Measurements from ENCODE around the gene EEA1. TPM values are rescaled to one million over a fixed set of nuclear protein-coding genes. Genes with fewer than 3 reads are reported as not detected.

EEA1 gene
- total and polyA plus RNA-seq, 4 donors, result 5.3 to 56.7 (median 24.6) TPM

DNA sequence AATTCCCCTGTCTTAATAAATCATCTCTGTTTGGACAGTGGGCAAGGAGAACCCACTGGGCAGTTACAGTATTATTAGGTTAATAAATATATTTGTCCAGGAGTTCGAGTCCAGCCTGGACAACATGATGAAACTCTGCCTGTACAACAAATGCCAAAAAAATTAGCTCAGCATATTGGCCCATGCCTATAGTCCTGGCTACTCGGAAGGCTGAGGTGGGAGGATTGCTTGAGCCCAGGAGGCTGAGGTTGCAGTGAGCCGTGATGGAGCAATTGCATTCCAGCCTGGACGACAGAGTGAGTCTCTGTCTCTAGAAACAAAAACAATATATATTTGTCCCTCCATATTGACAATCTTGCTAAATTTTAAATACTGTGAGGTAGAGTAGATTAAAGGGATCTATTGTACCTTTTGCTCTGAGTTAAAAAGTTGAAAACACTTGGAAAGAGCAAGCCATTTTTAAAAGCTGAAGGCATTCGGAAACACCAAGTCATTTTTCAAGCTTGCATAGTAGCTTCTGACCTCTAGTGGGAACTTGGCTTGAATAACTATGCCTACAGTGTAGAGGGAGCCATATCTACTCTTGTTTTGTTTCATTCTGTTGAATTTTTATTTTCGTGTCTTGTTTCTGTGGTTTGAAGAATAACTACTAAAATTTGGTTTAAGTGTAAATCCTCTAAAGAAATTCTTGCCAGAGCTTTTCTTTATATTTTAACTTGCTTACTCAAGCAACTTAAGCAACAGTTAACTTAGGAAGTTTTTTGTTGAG is 14.6 kb upstream of the EEA1 start:
- DNase-seq (no peak), ATAC-seq (ENCODE audit: low FRiP score) (no peak)
- no peaks in the 10 kb centered on the region for H3K9me3 ChIP-seq (ENCODE audit: control insufficient read depth, low read length)
- intact Hi-C loops (cut with DNase I), result no loop called here
- H3K27me3 ChIP-seq (ENCODE audit: control insufficient read depth in 1 of 2, insufficient read depth in 2 of 2, low read length in 1 of 2), result no peaks in the 10 kb centered on the region
- H3K4me3 ChIP-seq (ENCODE audit: low read length in 2 of 2), result no peak overlapping the region
- H3K27ac ChIP-seq (ENCODE audit: low read depth in 1 of 2, low read length in 2 of 2), result no peak overlapping the region
- WGBS, 2 donors, result 36 to 43% methylated on average over 6 of the region's 6 CpGs
- H3K36me3 ChIP-seq (ENCODE audit: control insufficient read depth in 1 of 2, insufficient read depth in 2 of 2, low read length in 1 of 2), result no peaks in the 10 kb centered on the region
- no peaks in the 10 kb centered on the region for H3K4me1 ChIP-seq (ENCODE audit: control insufficient read depth in 1 of 2, insufficient read depth in 2 of 2, low read length in 2 of 2)

DNA sequence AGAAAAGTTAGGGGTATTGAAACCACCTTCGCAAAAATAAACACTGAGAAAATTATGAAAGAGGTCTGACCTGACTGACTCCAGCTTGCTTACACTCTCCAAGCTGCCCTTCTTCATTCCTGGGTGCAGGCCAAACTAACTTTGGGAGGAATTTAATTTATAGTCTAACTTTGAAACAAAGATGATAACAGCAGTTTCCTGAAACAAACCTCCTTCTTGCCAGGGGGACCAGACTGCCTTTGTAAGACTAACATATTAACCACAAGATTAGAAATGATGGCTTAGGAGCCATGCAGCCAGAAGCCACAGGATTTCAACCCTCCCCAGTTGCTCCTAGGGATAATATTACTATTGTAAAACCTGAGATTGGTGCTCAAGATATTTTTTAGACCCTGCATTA is 13.8 kb upstream of the EEA1 start:
- Histone ChIP-seq H3K9me3 (ENCODE audit: control insufficient read depth, low read length) (no peaks in the 10 kb centered on the region), H3K27ac (ENCODE audit: low read depth in 1 of 2, low read length in 2 of 2) (no peak overlapping the region), H3K36me3 (ENCODE audit: control insufficient read depth in 1 of 2, insufficient read depth in 2 of 2, low read length in 1 of 2) (no peaks in the 10 kb centered on the region), H3K27me3 (ENCODE audit: control insufficient read depth in 1 of 2, insufficient read depth in 2 of 2, low read length in 1 of 2) (no peaks in the 10 kb centered on the region), H3K4me3 (ENCODE audit: low read length in 2 of 2) (no peak overlapping the region), H3K4me1 (ENCODE audit: control insufficient read depth in 1 of 2, insufficient read depth in 2 of 2, low read length in 2 of 2) (no peaks in the 10 kb centered on the region)
- ATAC-seq (ENCODE audit: low FRiP score) (peak; percentile 33), DNase-seq (no peak)
- intact Hi-C loops (cut with DNase I), result no loop called here
- WGBS, 2 donors, result 22 to 32% methylated on average over 1 of the region's 1 CpG

DNA sequence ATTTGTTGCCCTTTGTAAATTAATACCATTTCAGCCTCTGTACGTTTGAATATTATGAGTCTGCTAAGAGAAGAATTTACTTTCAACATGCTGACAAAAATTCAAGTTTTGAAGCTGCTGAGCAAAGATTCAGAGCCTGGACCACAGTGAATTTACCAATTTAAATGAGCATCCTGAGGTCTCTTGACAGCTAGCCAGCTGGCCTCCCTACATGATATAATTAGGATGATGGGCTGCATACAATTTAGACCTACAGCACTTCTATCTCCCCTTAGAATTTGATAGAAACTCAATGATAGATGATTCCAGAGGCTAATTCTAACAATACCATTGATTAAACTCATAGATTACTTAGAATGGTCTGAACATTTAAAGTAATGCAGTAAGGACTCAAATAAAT is 10.0 kb upstream of the EEA1 start:
- H3K27me3 ChIP-seq (ENCODE audit: control insufficient read depth in 1 of 2, insufficient read depth in 2 of 2, low read length in 1 of 2), result no peaks in the 10 kb centered on the region
- no peak for DNase-seq
- no peaks in the 10 kb centered on the region for H3K9me3 ChIP-seq (ENCODE audit: control insufficient read depth, low read length)
- ATAC-seq (ENCODE audit: low FRiP score), result no peak
- 78 to 89% methylated on average over 1 of the region's 1 CpG for WGBS, 2 donors
- H3K36me3 ChIP-seq (ENCODE audit: control insufficient read depth in 1 of 2, insufficient read depth in 2 of 2, low read length in 1 of 2), result no peaks in the 10 kb centered on the region
- H3K27ac ChIP-seq (ENCODE audit: low read depth in 1 of 2, low read length in 2 of 2), result no peak overlapping the region
- H3K4me1 ChIP-seq (ENCODE audit: control insufficient read depth in 1 of 2, insufficient read depth in 2 of 2, low read length in 2 of 2), result no peaks in the 10 kb centered on the region
- intact Hi-C loops (cut with DNase I), result no loop called here
- no peak overlapping the region for H3K4me3 ChIP-seq (ENCODE audit: low read length in 2 of 2)

DNA sequence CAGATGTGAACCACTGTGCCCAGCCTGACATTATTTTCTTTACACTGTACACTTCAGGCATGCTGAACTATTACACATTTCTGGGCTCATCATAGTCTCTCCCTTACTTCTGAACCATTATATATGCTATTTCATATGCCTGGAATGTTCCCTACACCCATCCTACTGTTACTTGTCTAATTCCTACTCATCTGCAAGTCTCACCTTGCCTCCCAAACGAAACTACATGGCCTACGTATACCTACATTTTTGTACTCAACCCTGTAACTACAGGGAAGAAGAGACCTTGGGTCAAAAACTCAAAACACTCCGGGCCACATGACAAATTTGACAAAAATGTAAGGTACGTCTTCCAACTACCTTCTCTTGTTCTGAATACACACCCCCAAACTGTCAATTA is 9.5 kb upstream of the EEA1 start:
- no peaks in the 10 kb centered on the region for H3K27me3 ChIP-seq (ENCODE audit: control insufficient read depth in 1 of 2, insufficient read depth in 2 of 2, low read length in 1 of 2)
- H3K4me1 ChIP-seq (ENCODE audit: control insufficient read depth in 1 of 2, insufficient read depth in 2 of 2, low read length in 2 of 2), result no peaks in the 10 kb centered on the region
- no peaks in the 10 kb centered on the region for H3K9me3 ChIP-seq (ENCODE audit: control insufficient read depth, low read length)
- intact Hi-C loops (cut with DNase I), result no loop called here
- DNase-seq, result no peak
- no peak overlapping the region for H3K4me3 ChIP-seq (ENCODE audit: low read length in 2 of 2)
- H3K27ac ChIP-seq (ENCODE audit: low read depth in 1 of 2, low read length in 2 of 2), result no peak overlapping the region
- H3K36me3 ChIP-seq (ENCODE audit: control insufficient read depth in 1 of 2, insufficient read depth in 2 of 2, low read length in 1 of 2), result no peaks in the 10 kb centered on the region
- no peak for ATAC-seq (ENCODE audit: low FRiP score)
- WGBS, 2 donors, result 92 to 94% methylated on average over 4 of the region's 4 CpGs

DNA sequence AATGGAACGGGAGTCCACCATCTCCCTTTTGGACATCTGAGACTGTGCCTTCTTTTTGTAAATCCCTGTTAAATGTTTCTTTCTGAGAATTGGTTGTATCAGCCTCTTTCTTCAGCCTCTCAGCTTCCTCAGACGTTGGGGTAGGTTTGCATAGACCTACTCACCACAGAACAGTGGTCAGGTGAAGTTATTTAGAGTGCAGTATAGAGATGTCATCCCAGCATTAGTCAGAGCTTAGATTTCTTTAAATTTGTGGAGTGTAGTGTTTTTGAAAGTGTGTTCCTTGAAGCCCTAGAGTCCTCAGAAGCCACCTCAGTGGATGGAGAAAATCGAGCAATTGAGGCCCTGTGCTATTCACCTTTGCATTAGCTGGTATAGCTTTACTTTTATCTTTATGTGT is 8.9 kb upstream of the EEA1 start:
- H3K4me3 ChIP-seq (ENCODE audit: low read length in 2 of 2), result no peak overlapping the region
- intact Hi-C loops (cut with DNase I), result no loop called here
- H3K36me3 ChIP-seq (ENCODE audit: control insufficient read depth in 1 of 2, insufficient read depth in 2 of 2, low read length in 1 of 2), result no peaks in the 10 kb centered on the region
- DNase-seq (no peak), ATAC-seq (ENCODE audit: low FRiP score) (no peak)
- no peaks in the 10 kb centered on the region for H3K9me3 ChIP-seq (ENCODE audit: control insufficient read depth, low read length)
- no peaks in the 10 kb centered on the region for H3K27me3 ChIP-seq (ENCODE audit: control insufficient read depth in 1 of 2, insufficient read depth in 2 of 2, low read length in 1 of 2)
- 86 to 97% methylated on average over 3 of the region's 3 CpGs for WGBS, 2 donors
- no peaks in the 10 kb centered on the region for H3K4me1 ChIP-seq (ENCODE audit: control insufficient read depth in 1 of 2, insufficient read depth in 2 of 2, low read length in 2 of 2)
- H3K27ac ChIP-seq (ENCODE audit: low read depth in 1 of 2, low read length in 2 of 2), result no peak overlapping the region

DNA sequence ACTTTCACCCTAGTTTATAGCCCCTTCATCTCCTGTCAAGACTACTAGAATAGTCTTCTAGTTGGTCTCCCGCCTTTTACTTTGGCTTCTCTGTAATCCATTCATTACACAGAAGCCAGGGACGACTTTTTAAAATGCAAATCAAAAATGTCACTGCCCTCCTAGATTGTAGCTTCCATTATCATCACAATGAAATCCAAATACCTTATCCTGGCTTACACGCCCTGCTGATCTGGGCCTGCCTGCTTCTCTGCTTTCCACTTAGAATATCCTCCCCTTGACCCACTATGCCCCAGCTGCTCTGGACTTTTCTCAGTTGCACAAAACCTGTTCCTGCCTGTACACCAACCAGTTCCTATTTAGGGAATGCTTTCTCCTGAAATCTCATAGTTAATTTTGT is 4.5 kb upstream of the EEA1 start:
- DNase-seq (no peak), ATAC-seq (ENCODE audit: low FRiP score) (no peak)
- WGBS, 2 donors, result 87 to 93% methylated on average over 3 of the region's 3 CpGs
- intact Hi-C loops (cut with DNase I), result no loop called here
- no peaks in the 10 kb centered on the region for H3K9me3 ChIP-seq (ENCODE audit: control insufficient read depth, low read length)
- no peaks in the 10 kb centered on the region for H3K36me3 ChIP-seq (ENCODE audit: control insufficient read depth in 1 of 2, insufficient read depth in 2 of 2, low read length in 1 of 2)
- no peak overlapping the region for H3K27ac ChIP-seq (ENCODE audit: low read depth in 1 of 2, low read length in 2 of 2)
- H3K4me1 ChIP-seq (ENCODE audit: control insufficient read depth in 1 of 2, insufficient read depth in 2 of 2, low read length in 2 of 2), result no peaks in the 10 kb centered on the region
- H3K4me3 ChIP-seq (ENCODE audit: low read length in 2 of 2), result no peak overlapping the region
- H3K27me3 ChIP-seq (ENCODE audit: control insufficient read depth in 1 of 2, insufficient read depth in 2 of 2, low read length in 1 of 2), result no peaks in the 10 kb centered on the region

DNA sequence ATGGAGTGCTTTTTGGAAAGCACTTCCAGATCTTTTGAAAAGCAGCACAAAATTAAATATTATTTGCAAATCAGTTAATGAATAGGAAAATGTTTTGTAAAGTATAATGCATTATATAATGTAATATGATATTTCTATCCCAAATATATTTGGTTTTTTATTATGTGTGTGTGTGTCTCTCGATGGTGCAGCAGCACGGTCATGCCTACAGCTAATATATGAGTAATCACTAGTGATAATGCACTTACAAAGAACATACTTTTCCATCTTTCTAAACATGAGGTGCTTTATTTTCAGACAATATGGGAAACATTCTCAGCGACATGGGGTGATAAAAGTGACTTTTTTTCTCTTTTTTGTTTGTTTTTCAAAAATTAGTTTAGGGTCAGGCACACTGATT is 1.3 kb upstream of the EEA1 start:
- H3K9me3 ChIP-seq (ENCODE audit: control insufficient read depth, low read length), result no peaks in the 10 kb centered on the region
- intact Hi-C loops (cut with DNase I), result no loop called here
- 64% methylated on average over 3 of the region's 3 CpGs for WGBS, 2 donors
- H3K27ac ChIP-seq (ENCODE audit: low read depth in 1 of 2, low read length in 2 of 2), result no peak overlapping the region
- ATAC-seq (ENCODE audit: low FRiP score) (no peak), DNase-seq (no peak)
- no peaks in the 10 kb centered on the region for H3K4me1 ChIP-seq (ENCODE audit: control insufficient read depth in 1 of 2, insufficient read depth in 2 of 2, low read length in 2 of 2)
- H3K4me3 ChIP-seq (ENCODE audit: low read length in 2 of 2), result no peak overlapping the region
- H3K36me3 ChIP-seq (ENCODE audit: control insufficient read depth in 1 of 2, insufficient read depth in 2 of 2, low read length in 1 of 2), result no peaks in the 10 kb centered on the region
- no peaks in the 10 kb centered on the region for H3K27me3 ChIP-seq (ENCODE audit: control insufficient read depth in 1 of 2, insufficient read depth in 2 of 2, low read length in 1 of 2)

DNA sequence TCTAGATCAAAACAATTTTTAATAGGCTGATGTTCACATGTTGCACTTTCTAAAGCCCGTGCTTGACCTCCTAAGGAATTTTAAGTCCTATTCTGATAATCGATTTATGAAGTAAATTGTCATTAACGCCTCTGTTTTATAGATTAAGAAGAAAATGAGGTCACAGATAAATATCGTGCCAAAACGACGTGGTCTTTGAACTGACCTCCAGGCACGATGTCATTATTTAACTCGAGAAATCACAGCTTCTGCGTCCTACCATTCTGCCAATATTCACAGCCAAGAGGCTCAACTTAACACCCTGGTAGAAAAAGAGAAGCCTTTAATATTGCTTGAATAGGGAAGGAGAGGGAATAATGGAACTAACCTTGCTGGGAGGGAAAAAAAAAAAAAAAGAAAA is 888 bp upstream of the EEA1 start:
- H3K27me3 ChIP-seq (ENCODE audit: control insufficient read depth in 1 of 2, insufficient read depth in 2 of 2, low read length in 1 of 2), result no peaks in the 10 kb centered on the region
- no peaks in the 10 kb centered on the region for H3K36me3 ChIP-seq (ENCODE audit: control insufficient read depth in 1 of 2, insufficient read depth in 2 of 2, low read length in 1 of 2)
- no peaks in the 10 kb centered on the region for H3K4me1 ChIP-seq (ENCODE audit: control insufficient read depth in 1 of 2, insufficient read depth in 2 of 2, low read length in 2 of 2)
- WGBS, 2 donors, result 2 to 4% methylated on average over 9 of the region's 9 CpGs
- H3K4me3 ChIP-seq (ENCODE audit: low read length in 2 of 2), result peak overlapping the region; percentile 45 to 77
- H3K9me3 ChIP-seq (ENCODE audit: control insufficient read depth, low read length), result no peaks in the 10 kb centered on the region
- ATAC-seq (ENCODE audit: low FRiP score) (no peak), DNase-seq (no peak)
- H3K27ac ChIP-seq (ENCODE audit: low read depth in 1 of 2, low read length in 2 of 2), result peak overlapping the region; percentile 6 to 76
- intact Hi-C loops (cut with DNase I), result no loop called here

DNA sequence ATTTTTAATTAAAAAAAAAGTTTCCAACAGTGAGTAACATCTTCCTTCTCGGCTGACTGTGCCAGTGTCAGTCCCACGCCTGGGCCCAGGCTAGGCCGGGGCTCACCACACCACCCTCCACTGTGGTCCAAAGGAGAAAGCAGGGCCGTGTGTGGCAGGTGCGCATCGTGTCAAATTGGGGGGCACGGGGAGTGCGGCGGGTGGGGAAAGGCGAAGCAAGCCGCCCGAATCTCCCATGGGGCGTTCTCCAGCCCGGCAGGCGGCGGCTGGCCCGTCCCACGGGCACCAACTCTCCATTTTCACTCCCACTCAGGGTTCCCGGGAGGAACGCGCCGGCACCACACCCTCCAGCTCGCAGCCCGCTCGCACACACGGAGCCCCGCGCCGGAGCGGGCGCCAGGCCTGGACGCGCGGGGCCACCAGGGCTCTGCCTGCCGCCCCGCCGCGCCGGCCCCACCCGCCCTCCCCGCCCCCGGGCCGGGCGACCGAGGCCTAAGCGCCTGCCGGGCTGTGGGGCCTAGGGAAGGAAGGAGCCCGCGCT is 604 bp downstream of the EEA1 start:
- WGBS, 2 donors, result 0% methylated on average over 15 to 49 of the region's 49 CpGs
- intact Hi-C loops (cut with DNase I), result no loop called here
- ATAC-seq (ENCODE audit: low FRiP score), result peak; percentile 74
- Histone ChIP-seq H3K4me1 (ENCODE audit: control insufficient read depth in 1 of 2, insufficient read depth in 2 of 2, low read length in 2 of 2) (no peaks in the 10 kb centered on the region), H3K36me3 (ENCODE audit: control insufficient read depth in 1 of 2, insufficient read depth in 2 of 2, low read length in 1 of 2) (no peaks in the 10 kb centered on the region), H3K27me3 (ENCODE audit: control insufficient read depth in 1 of 2, insufficient read depth in 2 of 2, low read length in 1 of 2) (no peaks in the 10 kb centered on the region), H3K9me3 (ENCODE audit: control insufficient read depth, low read length) (no peaks in the 10 kb centered on the region), H3K27ac (ENCODE audit: low read depth in 1 of 2, low read length in 2 of 2) (peak overlapping the region; percentile 95 to 97), H3K4me3 (ENCODE audit: low read length in 2 of 2) (peak overlapping the region; percentile 87 to 100)
- DNase-seq, result peak; percentile 62 to 84
